Fibroblast of villous mesenchyme (primary cell): ENCODE measurements around the gene DMPK. TPM values are rescaled to one million over a fixed set of nuclear protein-coding genes. Genes with fewer than 3 reads are reported as not detected.

Experiments used
- DNase-seq: peaks from one replicate; pipeline ENCODE4 v3.0.0-alpha.2; 2010; ENCODE audit warnings: low read depth
- H3K4me3 ChIP-seq: 2 replicates; pipeline ENCODE4 v1.5.1; 2011; ENCODE audit warnings: low read depth, mild to moderate bottlenecking, low read length
- CTCF ChIP-seq: IDR thresholded peaks from 2 replicates; pipeline ENCODE4 v1.5.1; 2012; ENCODE audit warnings: low read depth, mild to moderate bottlenecking, low read length; ENCODE audit not compliant: insufficient read depth
- total RNA-seq: library from RNA; depleted of rRNA; stranded (reverse); fragments of >200 nt; gene quantifications from 2 replicates; pipeline ENCODE4 v1.2.3, GENCODE V29; 2012

DMPK gene
- total RNA-seq, 1 donor: 53.1 TPM

- H3K4me3 ChIP-seq: peak within 1 kb of the TSS; percentile 73
- no peak for TF ChIP-seq CTCF
- peak; percentile 99 for DNase-seq
These were observed 13.1 kb downstream of the DMPK start, which contains the start of gene SIX5 for GRCh38 chr19:45768984-45769782. SIX5 (minus strand) TSS chr19:45769252; CDS start chr19:45768844, 408 bp downstream.

GRCh38 chr19:45768655-45768983, 13.7 kb downstream of the DMPK start:
- H3K4me3 ChIP-seq: peak overlapping the region; percentile 72
- peak; percentile 57 for DNase-seq
- TF ChIP-seq CTCF: no peak

- TF ChIP-seq CTCF: no peak
- DNase-seq: peak; percentile 72
- H3K4me3 ChIP-seq: peak overlapping the region; percentile 72
These were observed 14.2 kb downstream of the DMPK start for GRCh38 chr19:45767881-45768654.

GRCh38 chr19:45767410-45767880, 14.8 kb downstream of the DMPK start:
- peak overlapping the region; percentile 72 for H3K4me3 ChIP-seq
- no peak for TF ChIP-seq CTCF
- DNase-seq: peak; percentile 94

DNA sequence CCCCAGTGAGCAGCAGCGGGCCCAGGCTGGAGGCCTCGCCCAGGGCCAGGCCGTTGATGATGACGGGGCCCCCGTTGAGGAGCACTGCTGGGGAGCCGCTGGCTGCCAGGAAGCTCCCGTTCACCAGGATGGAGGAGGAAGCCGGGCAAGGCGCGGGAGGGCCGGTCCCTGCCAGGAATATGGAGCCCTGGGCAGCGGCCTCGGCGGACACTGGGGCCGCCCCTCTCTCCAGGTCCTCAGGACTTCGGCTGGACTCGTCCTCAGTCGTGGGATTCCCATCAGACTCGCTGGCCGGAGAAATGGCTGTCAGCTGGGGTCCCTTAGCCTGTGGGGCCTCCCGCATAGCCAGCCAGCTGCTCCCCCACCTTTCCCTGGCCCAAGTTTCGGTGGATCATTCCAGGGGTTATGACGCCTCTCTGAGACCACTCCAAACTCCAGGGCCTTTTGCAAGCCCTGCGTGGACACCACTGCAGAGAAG, 15.4 kb downstream of the DMPK start:
- peak; percentile 28 for DNase-seq
- TF ChIP-seq CTCF: no peak
- H3K4me3 ChIP-seq: peak overlapping the region; percentile 72

DNA sequence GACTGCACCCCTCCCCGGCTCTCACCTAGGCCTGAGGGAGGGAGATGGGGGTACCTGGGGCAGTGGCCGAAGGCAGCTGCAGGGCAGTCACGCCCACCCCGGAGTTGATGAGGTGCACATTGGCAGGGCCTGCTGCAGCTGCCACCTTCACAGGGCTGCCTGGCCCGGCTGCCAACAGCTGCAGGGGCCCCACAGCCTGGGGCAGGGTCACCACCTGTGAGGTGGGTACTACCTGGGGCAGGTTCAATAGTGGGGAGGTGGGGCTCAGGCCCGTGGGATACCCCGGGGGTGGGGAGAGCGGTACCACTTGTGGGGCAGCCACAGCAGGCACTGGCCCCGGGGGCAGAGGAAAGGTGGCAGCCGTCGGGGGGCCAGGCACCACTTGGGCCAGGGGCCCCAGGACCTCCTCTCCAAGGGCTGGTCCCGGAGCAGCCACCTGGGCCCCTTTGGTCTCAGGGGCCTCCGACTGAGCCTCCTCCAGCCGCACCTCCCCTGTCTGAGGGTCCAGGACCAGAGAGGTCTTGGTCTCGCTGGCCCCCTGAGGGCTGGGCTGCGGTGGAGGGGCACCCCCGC, 15.9 kb downstream of the DMPK start:
- TF ChIP-seq CTCF: no peak
- peak overlapping the region; percentile 72 for H3K4me3 ChIP-seq
- DNase-seq: no peak
